AG09319 (cell line): ENCODE results near the gene DNAJC5.
A peak's percentile ranks its signal among the peaks of the same experiment; 100 is the strongest.

ENCODE experiments used
- DNase-seq: peaks from one replicate; pipeline ENCODE4 v3.0.0-alpha.2; 2010; ENCODE audit warnings: low read depth; ENCODE audit errors: extremely low read depth
- TF ChIP-seq, protein P1 (sequence below): IDR thresholded peaks from 2 replicates; pipeline ENCODE4 v1.5.1; 2011; ENCODE audit warnings: low read depth, mild to moderate bottlenecking, inconsistent platforms, low read length, moderate library complexity

DNAJC5 gene

GRCh38 chr20:63934271-63935068 lies 39.5 kb downstream of the DNAJC5 start:
- DNase-seq: no peak
- TF ChIP-seq, protein P1, sequence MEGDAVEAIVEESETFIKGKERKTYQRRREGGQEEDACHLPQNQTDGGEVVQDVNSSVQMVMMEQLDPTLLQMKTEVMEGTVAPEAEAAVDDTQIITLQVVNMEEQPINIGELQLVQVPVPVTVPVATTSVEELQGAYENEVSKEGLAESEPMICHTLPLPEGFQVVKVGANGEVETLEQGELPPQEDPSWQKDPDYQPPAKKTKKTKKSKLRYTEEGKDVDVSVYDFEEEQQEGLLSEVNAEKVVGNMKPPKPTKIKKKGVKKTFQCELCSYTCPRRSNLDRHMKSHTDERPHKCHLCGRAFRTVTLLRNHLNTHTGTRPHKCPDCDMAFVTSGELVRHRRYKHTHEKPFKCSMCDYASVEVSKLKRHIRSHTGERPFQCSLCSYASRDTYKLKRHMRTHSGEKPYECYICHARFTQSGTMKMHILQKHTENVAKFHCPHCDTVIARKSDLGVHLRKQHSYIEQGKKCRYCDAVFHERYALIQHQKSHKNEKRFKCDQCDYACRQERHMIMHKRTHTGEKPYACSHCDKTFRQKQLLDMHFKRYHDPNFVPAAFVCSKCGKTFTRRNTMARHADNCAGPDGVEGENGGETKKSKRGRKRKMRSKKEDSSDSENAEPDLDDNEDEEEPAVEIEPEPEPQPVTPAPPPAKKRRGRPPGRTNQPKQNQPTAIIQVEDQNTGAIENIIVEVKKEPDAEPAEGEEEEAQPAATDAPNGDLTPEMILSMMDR: peak; percentile 30

- TF ChIP-seq, protein P1: no peak
- no peak for DNase-seq
Measured at GRCh38 chr20:63935447-63935846, 40.5 kb downstream of the DNAJC5 start.

DNA sequence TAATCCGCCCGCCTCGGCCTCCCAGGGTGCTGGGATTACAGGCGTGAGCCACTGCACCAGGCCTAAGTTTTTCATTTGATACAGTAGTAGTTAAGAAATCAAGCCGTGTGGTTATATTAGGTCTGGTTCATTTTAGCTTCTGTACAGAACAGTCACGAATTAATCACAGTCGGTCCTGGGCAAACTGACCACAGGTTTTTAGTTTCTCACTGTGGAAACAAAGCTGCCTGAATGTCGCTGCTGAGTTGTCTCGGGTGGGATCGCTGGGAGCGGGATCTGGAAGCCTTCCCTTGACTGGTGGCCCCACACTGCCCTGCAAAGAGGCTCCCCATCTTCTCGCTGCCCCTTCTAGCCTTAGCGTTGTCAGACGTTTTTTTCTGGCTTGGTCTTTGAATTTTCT lies 42.7 kb downstream of the DNAJC5 start:
- TF ChIP-seq, protein P1: no peak

DNA sequence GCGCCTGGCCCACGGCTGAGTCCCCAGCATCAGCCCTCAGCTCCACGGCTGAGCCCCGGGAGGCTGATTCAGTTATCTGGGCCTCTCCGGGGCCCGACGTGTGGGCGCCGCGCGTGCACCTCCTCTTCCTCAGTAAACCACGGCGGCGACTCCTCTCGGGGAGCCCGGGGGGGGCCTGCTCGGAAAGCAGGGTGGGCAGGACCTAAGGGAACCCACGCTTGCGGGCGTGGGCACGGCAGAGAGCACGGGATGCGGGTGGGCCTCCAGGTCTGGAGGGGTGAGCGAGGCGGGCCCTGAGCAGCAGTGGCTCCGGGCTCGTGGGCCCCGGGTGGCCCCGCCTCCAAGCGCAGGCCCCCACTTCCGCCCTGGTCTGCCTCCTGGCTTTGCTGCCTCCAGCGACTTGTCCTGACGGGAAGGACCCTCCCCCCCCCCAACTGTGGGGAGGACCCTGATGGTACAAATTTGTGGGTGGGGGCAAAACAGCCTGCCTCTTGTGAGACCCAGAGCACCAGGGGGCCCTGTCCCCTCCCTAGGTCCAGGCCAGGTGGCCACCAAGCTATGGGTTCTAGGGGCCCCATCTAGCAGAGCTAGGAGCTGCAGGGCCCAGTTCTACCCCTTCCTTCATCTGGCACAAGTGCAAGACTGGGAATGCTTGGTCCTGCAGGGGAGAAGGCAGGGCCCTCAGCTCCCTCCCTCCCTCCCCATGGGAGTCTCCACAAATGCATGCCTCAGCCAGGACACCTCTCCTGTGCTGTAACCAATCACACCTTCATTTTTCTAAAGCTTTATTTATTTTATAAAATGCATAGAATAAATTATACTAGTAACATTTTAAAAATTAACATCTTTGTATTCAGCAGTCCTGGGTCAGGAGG lies 44.4 kb downstream of the DNAJC5 start:
- TF ChIP-seq, protein P1: no peak
- no peak for DNase-seq

More for the DNA sequence above, 42.7 kb downstream of the DNAJC5 start:
- DNase-seq: no peak

GRCh38 chr20:63940071-63940471 lies 45.1 kb downstream of the DNAJC5 start:
- TF ChIP-seq, protein P1: no peak
- DNase-seq: no peak

- no peak for DNase-seq
- TF ChIP-seq, protein P1: no peak
Measured at GRCh38 chr20:63940472-63941266, 45.7 kb downstream of the DNAJC5 start.
